ENCODE results near the gene ADAM8.

- TF ChIP-seq GATA2 (IDR thresholded peaks at IDR 0.05; ENCODE audit: low read depth, low read length) (no peak), GATA3 (IDR thresholded peaks at IDR 0.05; ENCODE audit: low read depth, low read length) (no peak)
Measured at GRCh38 chr10:133313192-133313591, 36.5 kb upstream of the ADAM8 start.
